Left lung (tissue), 10 donors: Measurements from ENCODE around the gene WBP2. TPM values are rescaled to one million over a fixed set of nuclear protein-coding genes. Genes with fewer than 3 reads are reported as not detected.
A peak's percentile ranks its signal among the peaks of the same experiment; 100 is the strongest.

Source experiments
- ATAC-seq: fragments of 200-7000 bp; cut with Tn5 transposase; one replicate; pipeline ENCODE4 v1.9.1; 2020; ENCODE audit warnings: moderate library complexity
- DNase-seq, 4 donors: peaks; one replicate each; pipeline ENCODE4 v3.0.0-alpha.2; 2013 to 2020
- H3K27ac ChIP-seq, 2 donors: fragments of 200-600 bp; sonication (generic) in 1 of 2; one replicate each; pipeline versions ENCODE4 v1.5.0 to v1.8.0; 2020 to 2021
- H3K27me3 ChIP-seq, 2 donors: fragments of 200-600 bp; sonication (generic) in 1 of 2; one replicate each; pipeline versions ENCODE4 v1.5.0 to v1.8.0; 2020 to 2021
- H3K36me3 ChIP-seq, 2 donors: fragments of 200-600 bp; sonication (generic) in 1 of 2; one replicate each; pipeline versions ENCODE4 v1.5.0 to v1.8.0; 2020 to 2021
- H3K4me1 ChIP-seq, 2 donors: fragments of 200-600 bp; one replicate each; pipeline ENCODE4 v1.8.0; 2021
- H3K4me3 ChIP-seq, 2 donors: fragments of 200-600 bp; sonication (generic) in 1 of 2; one replicate each; pipeline versions ENCODE4 v1.5.0 to v1.8.0; 2020 to 2021; ENCODE audit warnings: mild to moderate bottlenecking in 1 of 2
- H3K9me3 ChIP-seq, 2 donors: fragments of 200-600 bp; sonication (generic) in 1 of 2; one replicate each; pipeline versions ENCODE4 v1.5.0 to v1.8.0; 2020 to 2021
- intact Hi-C, 2 donors: fragments of 100-400 bp; cut with DNase I; formaldehyde crosslinking; loops; one replicate each; pipeline versions ENCODE4 v1.11.2 to v1.14.2; 2022
- polyA plus RNA-seq, 6 donors: library from polyadenylated mRNA; unstranded; fragments of 120-200 nt; gene quantifications; one replicate each; pipeline ENCODE4 v1.2.1, GENCODE V29; 2013; ENCODE audit not compliant: insufficient read length in 6 of 6
- total RNA-seq, 2 donors: library from RNA; stranded (reverse); fragmentation: NEBNext Ultra II Directional; extraction: Animal tissue kit (Norgen Biotek cat#: 25700); gene quantifications; one replicate each; pipeline ENCODE4 v1.2.1, GENCODE V29; 2021
- TF ChIP-seq, protein P1 (sequence below), 2 donors: fragments of 200-600 bp; sonication (generic) in 1 of 2; IDR thresholded peaks; one replicate each; pipeline versions ENCODE4 v1.5.0 to v1.8.0; 2021; ENCODE audit warnings: antibody characterized with exemption in 2 of 2
- donor health status: DM: no; HTN: yes; CAD: no.
- donor health status: DM: no; HTN: no; CAD: no.

WBP2 gene
- total and polyA plus RNA-seq, 8 donors = 64.1 to 132 (median 75.6) TPM

DNA sequence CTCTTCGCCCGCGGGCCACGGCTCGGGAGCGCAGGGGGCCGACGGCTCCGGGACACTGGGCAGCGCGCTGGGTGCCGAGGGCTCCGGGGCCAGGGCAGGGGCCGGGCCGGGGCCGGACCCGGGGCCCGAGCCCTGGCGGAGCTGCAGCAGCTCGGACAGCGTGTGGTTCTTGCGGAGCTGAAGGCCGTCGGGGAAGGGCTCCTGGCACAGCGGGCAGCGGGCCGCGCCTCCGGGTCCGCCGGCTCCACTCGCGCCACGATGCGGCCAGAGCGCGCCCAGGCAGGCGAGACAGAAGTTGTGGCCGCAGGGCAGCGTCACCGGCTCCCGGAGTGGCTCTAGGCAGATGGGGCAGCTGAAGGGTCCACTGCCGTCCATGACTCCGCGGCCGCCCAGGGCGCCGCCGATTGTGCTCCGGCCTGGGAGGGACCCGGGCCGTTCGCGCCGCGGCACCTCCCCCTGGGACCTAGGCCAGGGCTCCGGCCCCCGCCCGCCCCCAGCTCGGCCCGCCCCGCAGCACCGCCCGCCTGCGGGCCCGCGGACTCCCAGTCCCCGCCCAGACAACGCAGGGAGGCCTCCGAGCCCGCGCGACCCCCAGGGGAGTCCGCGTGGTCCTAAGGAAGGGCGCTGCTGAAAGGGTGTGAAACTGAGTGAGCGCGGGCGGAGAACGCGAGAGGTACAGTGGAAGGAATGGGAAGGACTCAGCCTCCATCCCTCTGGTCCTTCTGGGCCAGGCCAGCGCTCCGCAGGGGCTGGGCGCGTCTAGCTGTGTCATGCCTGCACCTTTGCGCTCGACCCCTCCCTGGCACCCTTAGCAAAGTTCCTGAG lies 23.3 kb upstream of the WBP2 start, which contains the start of gene TRIM47:
TRIM47 (minus strand) TSS at position 408 of the 825 bp plus-strand sequence; CDS start at position 375, 33 bp downstream.
- peaks cover 0 to 22% of the 10 kb centered on the region in 2 donors for H3K36me3 ChIP-seq
- H3K27ac ChIP-seq = peak within 1 kb of the TSS; percentile 90 to 94
- TF ChIP-seq, protein P1, sequence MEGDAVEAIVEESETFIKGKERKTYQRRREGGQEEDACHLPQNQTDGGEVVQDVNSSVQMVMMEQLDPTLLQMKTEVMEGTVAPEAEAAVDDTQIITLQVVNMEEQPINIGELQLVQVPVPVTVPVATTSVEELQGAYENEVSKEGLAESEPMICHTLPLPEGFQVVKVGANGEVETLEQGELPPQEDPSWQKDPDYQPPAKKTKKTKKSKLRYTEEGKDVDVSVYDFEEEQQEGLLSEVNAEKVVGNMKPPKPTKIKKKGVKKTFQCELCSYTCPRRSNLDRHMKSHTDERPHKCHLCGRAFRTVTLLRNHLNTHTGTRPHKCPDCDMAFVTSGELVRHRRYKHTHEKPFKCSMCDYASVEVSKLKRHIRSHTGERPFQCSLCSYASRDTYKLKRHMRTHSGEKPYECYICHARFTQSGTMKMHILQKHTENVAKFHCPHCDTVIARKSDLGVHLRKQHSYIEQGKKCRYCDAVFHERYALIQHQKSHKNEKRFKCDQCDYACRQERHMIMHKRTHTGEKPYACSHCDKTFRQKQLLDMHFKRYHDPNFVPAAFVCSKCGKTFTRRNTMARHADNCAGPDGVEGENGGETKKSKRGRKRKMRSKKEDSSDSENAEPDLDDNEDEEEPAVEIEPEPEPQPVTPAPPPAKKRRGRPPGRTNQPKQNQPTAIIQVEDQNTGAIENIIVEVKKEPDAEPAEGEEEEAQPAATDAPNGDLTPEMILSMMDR (IDR thresholded peaks at IDR 0.05) = peak in 1 of 2 donors; percentile 13
- intact Hi-C loops = no loop called here
- peaks cover 23 to 59% of the 10 kb centered on the region in 2 donors for H3K4me1 ChIP-seq
- peaks cover 0 to 39% of the 10 kb centered on the region in 2 donors for H3K27me3 ChIP-seq
- ATAC-seq (peak; percentile 57), DNase-seq (peak; percentile 68 to 91 (median 77))
- no peaks in the 10 kb centered on the region for H3K9me3 ChIP-seq
- peak within 1 kb of the TSS; percentile 58 to 74 for H3K4me3 ChIP-seq

DNA sequence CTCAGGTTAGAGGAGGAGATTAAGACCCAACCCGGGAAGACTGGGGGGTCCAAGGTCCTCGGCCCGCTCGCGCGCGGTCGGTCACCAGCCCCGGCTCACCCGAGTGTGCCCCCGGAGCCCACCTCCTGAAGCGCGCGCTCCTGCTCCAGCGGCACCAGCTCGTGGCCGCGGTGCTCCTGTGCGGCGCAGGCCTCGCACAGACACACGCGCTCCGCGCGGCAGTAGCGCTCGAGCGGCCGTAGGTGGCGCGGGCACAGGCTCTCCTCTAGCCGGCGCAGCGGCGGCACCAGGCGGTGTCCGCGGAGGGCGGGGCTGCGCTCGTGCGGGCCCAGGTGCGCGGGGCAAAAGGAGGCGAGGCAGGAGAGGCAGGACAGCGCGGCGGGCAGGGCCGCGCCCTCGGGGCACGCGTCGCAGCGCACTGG lies 22.6 kb upstream of the WBP2 start:
- peaks cover 0 to 39% of the 10 kb centered on the region in 2 donors for H3K27me3 ChIP-seq
- peak overlapping the region; percentile 90 to 94 for H3K27ac ChIP-seq
- no peaks in the 10 kb centered on the region for H3K9me3 ChIP-seq
- peak overlapping the region; percentile 58 to 74 for H3K4me3 ChIP-seq
- intact Hi-C loops = no loop called here
- ATAC-seq (peak; percentile 64), DNase-seq (peak; percentile 71 to 95 (median 78))
- TF ChIP-seq, protein P1 (IDR thresholded peaks at IDR 0.05) = peak; percentile 22 to 41
- H3K36me3 ChIP-seq = peaks cover 0 to 22% of the 10 kb centered on the region in 2 donors
- peaks cover 29 to 65% of the 10 kb centered on the region in 2 donors for H3K4me1 ChIP-seq

DNA sequence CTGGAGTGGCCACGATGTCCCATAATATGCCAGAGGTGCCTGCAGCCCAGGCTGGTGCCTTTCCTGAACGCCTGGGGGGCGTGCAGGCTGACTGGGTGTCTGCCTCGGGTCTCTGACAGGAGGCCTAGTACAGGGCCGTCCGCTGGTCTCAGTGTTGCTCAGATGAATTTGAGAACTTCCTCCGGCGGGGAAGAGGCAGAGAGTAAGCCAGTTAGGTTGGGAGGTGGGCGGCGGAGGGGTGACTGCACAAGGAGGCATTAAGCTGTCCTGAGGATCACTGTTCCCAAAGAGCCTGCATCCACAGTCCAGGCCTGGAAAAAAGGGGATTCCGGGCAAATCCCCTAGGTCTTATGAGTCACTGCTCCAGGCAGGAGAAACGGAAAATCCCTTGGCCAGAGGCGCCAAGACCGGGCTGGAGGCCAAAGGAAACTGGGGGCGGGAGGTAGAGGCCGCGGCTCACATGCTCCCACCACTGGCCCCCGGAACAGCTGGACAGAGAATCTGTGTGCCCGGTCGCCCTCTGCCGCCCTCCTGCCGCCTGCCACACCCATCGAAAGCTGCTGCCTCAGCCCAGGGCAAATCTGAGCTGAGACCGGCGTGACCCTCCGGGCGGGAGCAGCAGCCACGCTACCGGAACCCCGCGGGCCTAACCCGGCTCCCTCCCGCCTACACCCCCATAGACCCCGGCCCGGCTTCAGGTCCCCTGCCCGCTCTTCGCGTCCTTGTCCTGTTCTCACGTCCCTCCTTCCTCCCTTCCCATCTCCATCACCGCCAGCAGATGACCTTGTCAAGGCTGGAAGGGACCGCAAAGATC lies 22.0 kb upstream of the WBP2 start:
- Histone ChIP-seq H3K4me1 (peaks cover 29 to 71% of the 10 kb centered on the region in 2 donors), H3K36me3 (peaks cover 0 to 22% of the 10 kb centered on the region in 2 donors), H3K9me3 (no peaks in the 10 kb centered on the region), H3K27ac (peak overlapping the region; percentile 90 to 94), H3K27me3 (peaks cover 0 to 39% of the 10 kb centered on the region in 2 donors), H3K4me3 (peak overlapping the region; percentile 58 to 74)
- intact Hi-C loops = no loop called here
- TF ChIP-seq, protein P1 (IDR thresholded peaks at IDR 0.05) = no peak
- peak; percentile 87 to 93 (median 92) for DNase-seq
- ATAC-seq = peak; percentile 60

DNA sequence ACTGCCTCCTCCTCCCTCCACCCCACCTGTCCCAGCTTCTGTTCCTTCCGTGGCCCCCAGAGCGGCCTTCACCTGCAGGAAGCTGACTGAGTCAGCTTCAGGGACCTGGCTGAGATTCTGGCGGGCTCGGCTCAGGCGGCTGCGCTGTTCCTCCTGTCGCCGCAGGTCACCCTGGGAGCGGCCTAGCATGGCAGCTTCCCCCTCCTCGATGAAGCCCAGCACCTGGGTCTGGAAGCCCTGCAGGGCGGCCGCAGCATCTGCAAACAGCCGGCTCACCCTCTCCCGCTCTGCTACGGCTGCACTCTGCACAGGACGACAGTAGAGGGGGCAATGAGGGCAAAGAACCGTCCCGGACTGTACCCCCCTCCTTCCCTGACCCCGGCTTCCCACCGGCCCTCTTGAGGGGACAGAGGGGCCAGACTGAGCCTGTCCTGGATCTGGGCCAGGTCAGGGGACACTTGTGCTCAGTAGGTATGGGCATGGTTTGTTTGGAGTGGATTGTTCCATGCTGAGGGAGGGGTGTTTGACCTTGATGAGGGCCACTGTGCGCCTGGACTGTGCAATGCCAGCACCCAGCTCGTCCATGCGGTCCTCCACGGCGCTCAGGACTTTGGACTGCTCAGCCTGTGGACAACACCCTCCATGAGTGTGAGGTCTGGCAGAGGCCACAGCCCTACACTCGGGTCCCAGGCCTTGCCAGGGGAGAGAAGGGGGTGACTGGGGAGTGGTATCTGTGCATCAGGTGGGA lies 21.2 kb upstream of the WBP2 start:
- Histone ChIP-seq H3K36me3 (peaks cover 0 to 22% of the 10 kb centered on the region in 2 donors), H3K9me3 (no peaks in the 10 kb centered on the region), H3K4me1 (peaks cover 29 to 72% of the 10 kb centered on the region in 2 donors), H3K4me3 (peak overlapping the region; percentile 58 to 74), H3K27ac (peak overlapping the region; percentile 90 to 94), H3K27me3 (peaks cover 0 to 39% of the 10 kb centered on the region in 2 donors)
- ATAC-seq = peak; percentile 23
- intact Hi-C loops = no loop called here
- DNase-seq = peak in 1 of 4 donors; percentile 77
- TF ChIP-seq, protein P1 (IDR thresholded peaks at IDR 0.05) = peak in 1 of 2 donors; percentile 40
